Subcutaneous adipose tissue (tissue), 4 donors: ENCODE measurements around the gene MBD3. TPM values are rescaled to one million over a fixed set of nuclear protein-coding genes. Genes with fewer than 3 reads are reported as not detected.

ENCODE experiments used
- CTCF ChIP-seq: fragments of 450-650 bp; IDR thresholded peaks from one replicate; pipeline ENCODE4 v1.5.1; 2016; ENCODE audit warnings: low read depth, mild to moderate bottlenecking, control low read depth, antibody characterized with exemption, moderate library complexity
- total RNA-seq, 4 donors: library from RNA; depleted of rRNA; stranded (reverse); fragments of >200 nt; gene quantifications; one replicate each; pipeline ENCODE4 v1.1.0, GENCODE V29; 2016

The MBD3 gene
- total RNA-seq, 4 donors from 2014 or later, result 31.0 to 83.6 (median 35.5) TPM

- no peak for TF ChIP-seq CTCF
Measured at GRCh38 chr19:1606138-1606651, 13.5 kb upstream of the MBD3 start.

- no peak for TF ChIP-seq CTCF
Measured at GRCh38 chr19:1605236-1606137, 12.8 kb upstream of the MBD3 start, which contains the start of gene UQCR11. UQCR11 (minus strand) TSS chr19:1605462; CDS start chr19:1605409, 53 bp downstream.

- no peak for TF ChIP-seq CTCF
Measured at GRCh38 chr19:1602091-1602707, 9.5 kb upstream of the MBD3 start.

GRCh38 chr19:1601613-1602064 lies 9.0 kb upstream of the MBD3 start:
- no peak for TF ChIP-seq CTCF

- TF ChIP-seq CTCF, result no peak
Measured at GRCh38 chr19:1599460-1599846, 6.8 kb upstream of the MBD3 start.

- no peak for TF ChIP-seq CTCF
Measured at GRCh38 chr19:1598777-1599459, 6.3 kb upstream of the MBD3 start.

GRCh38 chr19:1593501-1593772 lies 772 bp upstream of the MBD3 start:
- no peak for TF ChIP-seq CTCF
